GM12892 (cell line): ENCODE results near the gene CCDC97.

Source experiments
- POLR2A ChIP-seq: IDR thresholded peaks from 2 replicates; pipeline ENCODE4 v1.6.1; 2011; ENCODE audit warnings: low read depth, low read length, control low read depth
- POLR2AphosphoS5 ChIP-seq: IDR thresholded peaks from 2 replicates; pipeline ENCODE4 v1.6.1; 2011; ENCODE audit warnings: low read depth, low read length, control low read depth
- TAF1 ChIP-seq: IDR thresholded peaks from 2 replicates; pipeline ENCODE4 v1.6.1; 2011; ENCODE audit warnings: low read depth, mild to moderate bottlenecking, control low read depth, low read length, borderline replicate concordance

GRCh38 chr19:41352609-41353465 is 42.9 kb downstream of the CCDC97 start:
- TF ChIP-seq TAF1 = 0 out of 2 replicates have a peak, but pooled peaks have one; percentile 32
- no peak for TF ChIP-seq POLR2AphosphoS5
- no peak for TF ChIP-seq POLR2A
